NCI-H1105 (cell line): ENCODE measurements around the gene C9orf72.
"Not testable (repeated sequence)": the region's sequence is repeated elsewhere in the genome, so short reads cannot be mapped to it uniquely, and the experiment has no call there.

Experiments
- DNase-seq: peaks from one replicate; lab custom pipeline; 2025; lab: John Stamatoyannopoulos, UW

C9orf72 gene

GRCh38 chr9:27514551-27514950 is 58.7 kb downstream of the C9orf72 start:
- DNase-seq: no peak

GRCh38 chr9:27511771-27512170 is 61.5 kb downstream of the C9orf72 start:
- DNase-seq: no peak

GRCh38 chr9:27510780-27511179 is 62.5 kb downstream of the C9orf72 start:
- DNase-seq: no peak

- no peak for DNase-seq
Measured at GRCh38 chr9:27506981-27507380, 66.3 kb downstream of the C9orf72 start.

- no peak for DNase-seq
Measured at GRCh38 chr9:27505744-27506161, 67.5 kb downstream of the C9orf72 start.

GRCh38 chr9:27504259-27504658 is 69.0 kb downstream of the C9orf72 start:
- DNase-seq: no peak

GRCh38 chr9:27503623-27504022 is 69.7 kb downstream of the C9orf72 start:
- DNase-seq: no peak

GRCh38 chr9:27500902-27501301 is 72.4 kb downstream of the C9orf72 start:
- not testable (repeated sequence) for DNase-seq

- no peak for DNase-seq
Measured at GRCh38 chr9:27499451-27499850, 73.8 kb downstream of the C9orf72 start.

- DNase-seq: no peak
Measured at GRCh38 chr9:27497883-27498417, 75.3 kb downstream of the C9orf72 start.
